HEK293 (cell line): ENCODE measurements around the gene MSH6.
A peak's percentile ranks its signal among the peaks of the same experiment; 100 is the strongest.

Experiments used
- GLIS2 ChIP-seq: fragments of 450-650 bp; formaldehyde crosslinking; IDR thresholded peaks from 2 replicates; pipeline ENCODE4 v1.5.1; 2016; ENCODE audit warnings: missing biosample characterization, missing genetic modification characterization
- HOXD13 ChIP-seq: sonication (generic); formaldehyde crosslinking; IDR thresholded peaks from 2 replicates; pipeline ENCODE4 v1.8.0; 2022; ENCODE audit warnings: missing genetic modification reagents, borderline replicate concordance
- IKZF3 ChIP-seq: fragments of 450-650 bp; IDR thresholded peaks from 2 replicates; pipeline ENCODE4 v1.5.0; 2018; ENCODE audit warnings: missing biosample characterization, mild to moderate bottlenecking, missing genetic modification characterization, moderate library complexity
- KLF9 ChIP-seq: fragments of 450-650 bp; formaldehyde crosslinking; IDR thresholded peaks from 2 replicates; pipeline ENCODE4 v1.5.1; 2016; ENCODE audit warnings: missing biosample characterization, missing genetic modification characterization, low read depth
- MEIS1 ChIP-seq: sonication (generic); formaldehyde crosslinking; IDR thresholded peaks from 2 replicates; pipeline ENCODE4 v1.8.1; 2022; ENCODE audit warnings: missing genetic modification reagents, mild to moderate bottlenecking, borderline replicate concordance
- OSR2 ChIP-seq: fragments of 450-650 bp; formaldehyde crosslinking; IDR thresholded peaks from 2 replicates; pipeline ENCODE4 v1.5.1; 2016; ENCODE audit warnings: missing biosample characterization, missing genetic modification characterization
- OVOL3 ChIP-seq: fragments of 450-650 bp; formaldehyde crosslinking; IDR thresholded peaks from 2 replicates; pipeline ENCODE4 v1.5.1; 2016; ENCODE audit warnings: missing biosample characterization, missing genetic modification characterization
- SCRT2 ChIP-seq: fragments of 450-650 bp; formaldehyde crosslinking; IDR thresholded peaks from 2 replicates; pipeline ENCODE4 v1.5.1; 2016; ENCODE audit warnings: missing biosample characterization, missing genetic modification characterization
- TRIM28 ChIP-seq: IDR thresholded peaks from 2 replicates; pipeline ENCODE4 v1.6.1; 2011; ENCODE audit warnings: low read length, control low read depth, borderline replicate concordance
- YY1 ChIP-seq: fragments of 450-650 bp; formaldehyde crosslinking; IDR thresholded peaks from 2 replicates; pipeline ENCODE4 v1.5.1; 2018; ENCODE audit warnings: missing biosample characterization, missing genetic modification characterization
- ZBTB10 ChIP-seq: fragments of 450-650 bp; formaldehyde crosslinking; IDR thresholded peaks from 2 replicates; pipeline ENCODE4 v1.5.1; 2016; ENCODE audit warnings: missing biosample characterization, missing genetic modification characterization
- ZBTB7A ChIP-seq: fragments of 450-650 bp; formaldehyde crosslinking; IDR thresholded peaks from 2 replicates; pipeline ENCODE4 v1.5.1; 2016; ENCODE audit warnings: low read depth, missing biosample characterization, missing genetic modification characterization
- ZBTB8A ChIP-seq: fragments of 450-650 bp; formaldehyde crosslinking; IDR thresholded peaks from 2 replicates; pipeline ENCODE4 v1.5.1; 2016; ENCODE audit warnings: missing biosample characterization, missing genetic modification characterization
- ZFP41 ChIP-seq: fragments of 450-650 bp; formaldehyde crosslinking; IDR thresholded peaks from 2 replicates; pipeline ENCODE4 v1.5.1; 2016; ENCODE audit warnings: missing biosample characterization, missing genetic modification characterization, borderline replicate concordance
- ZNF121 ChIP-seq: fragments of 450-650 bp; formaldehyde crosslinking; IDR thresholded peaks from 2 replicates; pipeline ENCODE4 v1.5.1; 2016; ENCODE audit warnings: missing biosample characterization, missing genetic modification characterization
- ZNF157 ChIP-seq: fragments of 450-650 bp; formaldehyde crosslinking; IDR thresholded peaks from 2 replicates; pipeline ENCODE4 v1.5.1; 2016; ENCODE audit warnings: missing biosample characterization, missing genetic modification characterization
- ZNF16 ChIP-seq: fragments of 450-650 bp; formaldehyde crosslinking; IDR thresholded peaks from 2 replicates; pipeline ENCODE4 v1.5.1; 2016; ENCODE audit warnings: low read depth, missing biosample characterization, missing genetic modification characterization
- ZNF19 ChIP-seq: fragments of 450-650 bp; formaldehyde crosslinking; IDR thresholded peaks from 2 replicates; pipeline ENCODE4; 2016; ENCODE audit warnings: missing biosample characterization, missing genetic modification characterization, low read depth
- ZNF311 ChIP-seq: fragments of 450-650 bp; formaldehyde crosslinking; IDR thresholded peaks from 2 replicates; pipeline ENCODE4 v1.5.1; 2017; ENCODE audit warnings: missing biosample characterization, missing genetic modification characterization, borderline replicate concordance
- ZNF362 ChIP-seq: fragments of 450-650 bp; formaldehyde crosslinking; IDR thresholded peaks from 2 replicates; pipeline ENCODE4 v1.5.1; 2016; ENCODE audit warnings: missing biosample characterization, missing genetic modification characterization
- ZNF416 ChIP-seq: fragments of 450-650 bp; formaldehyde crosslinking; IDR thresholded peaks from 2 replicates; pipeline ENCODE4 v1.5.1; 2016; ENCODE audit warnings: missing biosample characterization, missing genetic modification characterization
- ZNF426 ChIP-seq: fragments of 450-650 bp; formaldehyde crosslinking; IDR thresholded peaks from 2 replicates; pipeline ENCODE4 v1.5.1; 2017; ENCODE audit warnings: missing biosample characterization, missing genetic modification characterization, mild to moderate bottlenecking, inconsistent platforms, moderate library complexity
- ZNF518A ChIP-seq: fragments of 450-650 bp; formaldehyde crosslinking; conservative IDR thresholded peaks from 2 replicates; pipeline ENCODE4 v1.5.1; 2016; ENCODE audit warnings: low read depth, missing biosample characterization, missing genetic modification characterization
- ZNF610 ChIP-seq: fragments of 450-650 bp; formaldehyde crosslinking; IDR thresholded peaks from 2 replicates; pipeline ENCODE4 v1.5.1; 2016; ENCODE audit warnings: missing biosample characterization, missing genetic modification characterization, borderline replicate concordance
- ZNF654 ChIP-seq: fragments of 450-650 bp; formaldehyde crosslinking; IDR thresholded peaks from 2 replicates; pipeline ENCODE4 v1.5.1; 2016; ENCODE audit warnings: low read depth, missing biosample characterization, missing genetic modification characterization
- ZNF660 ChIP-seq: fragments of 450-650 bp; IDR thresholded peaks from 2 replicates; pipeline ENCODE4 v1.5.1; 2018; ENCODE audit warnings: missing biosample characterization, mild to moderate bottlenecking, missing genetic modification characterization
- ZNF670 ChIP-seq: fragments of 450-650 bp; formaldehyde crosslinking; IDR thresholded peaks from 2 replicates; pipeline ENCODE4 v1.5.1; 2016; ENCODE audit warnings: missing biosample characterization, missing genetic modification characterization, low read depth
- ZNF704 ChIP-seq: fragments of 450-650 bp; formaldehyde crosslinking; IDR thresholded peaks from 2 replicates; pipeline ENCODE4 v1.5.1; 2016; ENCODE audit warnings: missing biosample characterization, missing genetic modification characterization
- ZNF76 ChIP-seq: fragments of 450-650 bp; formaldehyde crosslinking; IDR thresholded peaks from 2 replicates; pipeline ENCODE4; 2016; ENCODE audit warnings: low read depth, missing biosample characterization, missing genetic modification characterization, borderline replicate concordance
- ZNF768 ChIP-seq: fragments of 450-650 bp; formaldehyde crosslinking; IDR thresholded peaks from 2 replicates; pipeline ENCODE4 v1.5.1; 2018; ENCODE audit warnings: missing biosample characterization, mild to moderate bottlenecking, missing genetic modification characterization
- ZNF776 ChIP-seq: fragments of 450-650 bp; formaldehyde crosslinking; IDR thresholded peaks from 2 replicates; pipeline ENCODE4 v1.5.0; 2017; ENCODE audit warnings: missing biosample characterization, missing genetic modification characterization, borderline replicate concordance

The MSH6 gene

GRCh38 chr2:47782671-47783485 is at the start of gene MSH6 (continued):
- TF ChIP-seq ZNF518A (tag by site-specific recombination) (no peak), ZBTB10 (tag by site-specific recombination) (peak; percentile 57), ZNF768 (tag by site-specific recombination) (no peak), MEIS1 (0 out of 2 replicates have a peak, but pooled peaks have one; percentile 13), ZNF704 (no peak), ZNF16 (no peak), ZBTB7A (tag by site-specific recombination) (no peak), OSR2 (tag by site-specific recombination) (0 out of 2 replicates have a peak, but pooled peaks have one; percentile 19), ZNF157 (tag by site-specific recombination) (no peak), ZNF670 (no peak), ZNF76 (tag by site-specific recombination) (peak; percentile 25; the same call in 1 of the 2 replicates), ZNF426 (tag by site-specific recombination) (no peak), ZBTB8A (no peak; the same call in 1 of the 2 replicates), ZNF416 (tag by site-specific recombination) (no peak), HOXD13 (CRISPR knock-in tag) (no peak; the same call in 1 of the 2 replicates), SCRT2 (tag by site-specific recombination) (peak; percentile 75), ZNF121 (tag by site-specific recombination) (no peak), ZNF776 (tag by site-specific recombination) (no peak), OVOL3 (no peak), ZNF610 (no peak), IKZF3 (tag by site-specific recombination) (no peak), YY1 (no peak), ZFP41 (no peak), ZNF654 (tag by site-specific recombination) (no peak), ZNF362 (tag by site-specific recombination) (no peak), ZNF311 (tag by site-specific recombination) (no peak), ZNF19 (no peak), ZNF660 (tag by site-specific recombination) (no peak; the same call in none of the 2 replicates), KLF9 (tag by site-specific recombination) (peak; percentile 23), GLIS2 (peak; percentile 45; the same call in 1 of the 2 replicates), TRIM28 (no peak)
